HCT116 (cell line): ENCODE measurements around the gene MAP3K9.

ENCODE experiments used
- CBX3 ChIP-seq: IDR thresholded peaks from 2 replicates; pipeline ENCODE4 v1.6.1; 2012; ENCODE audit warnings: low read depth
- CTCF ChIP-seq, 3 experiments: fragments of 200-600 bp in 1 of 3; sonication (generic) in 1 of 3; IDR thresholded peaks in 2 of 3; conservative IDR thresholded peaks in 1 of 3; 2 replicates each; pipeline ENCODE4 v1.5.1; 2012 to 2017; ENCODE audit warnings: low read depth in 2 of 3, low read length in 2 of 3, antibody characterized with exemption in 1 of 3, borderline replicate concordance in 1 of 3, control low read depth in 1 of 3, mild to moderate bottlenecking in 1 of 3, mixed read lengths in 1 of 3, mixed run types in 1 of 3, moderate library complexity in 1 of 3; ENCODE audit not compliant: insufficient read depth in 1 of 3
- EZH2 ChIP-seq: fragments of 200-600 bp; sonication (generic); IDR thresholded peaks from 2 replicates; pipeline ENCODE4 v1.6.1; 2017; ENCODE audit warnings: antibody characterized with exemption, mixed run types
- MAX ChIP-seq: IDR thresholded peaks from 2 replicates; pipeline ENCODE4 v1.6.1; 2012
- POLR2A ChIP-seq: IDR thresholded peaks from 2 replicates; pipeline ENCODE4 v1.7.0; 2011; ENCODE audit warnings: borderline replicate concordance; ENCODE audit not compliant: insufficient read depth, insufficient read length; ENCODE audit errors: extremely low read depth
- POLR2AphosphoS5 ChIP-seq: IDR thresholded peaks from 2 replicates; pipeline ENCODE4 v1.6.1; 2011; ENCODE audit warnings: mild to moderate bottlenecking, low read depth, low read length, moderate library complexity
- SIN3A ChIP-seq: IDR thresholded peaks from 2 replicates; pipeline ENCODE4 v1.6.1; 2012; ENCODE audit warnings: low read depth
- SP1 ChIP-seq: IDR thresholded peaks from 2 replicates; pipeline ENCODE4 v1.6.1; 2012; ENCODE audit warnings: low read depth
- TCF7L2 ChIP-seq: IDR thresholded peaks from 2 replicates; pipeline ENCODE4 v1.7.0; 2011; ENCODE audit warnings: borderline replicate concordance, inconsistent platforms; ENCODE audit not compliant: insufficient read depth, insufficient read length; ENCODE audit errors: extremely low read depth
- ZBTB33 ChIP-seq: IDR thresholded peaks from 2 replicates; pipeline ENCODE4 v1.6.1; 2011; ENCODE audit warnings: mild to moderate bottlenecking, low read length, moderate library complexity; ENCODE audit not compliant: insufficient replicate concordance; ENCODE audit errors: extremely low read depth

- no peak for TF ChIP-seq POLR2AphosphoS5
- no peak for TF ChIP-seq CTCF (IDR thresholded peaks at IDR 0.05 in 2 of 3, conservative IDR thresholded peaks at IDR 0.05 in 1 of 3; ENCODE audit: borderline replicate concordance in 1 of 3, insufficient read depth in 1 of 3, low read depth in 2 of 3, low read length in 2 of 3)
- TF ChIP-seq POLR2A = no peak
- no peak for TF ChIP-seq ZBTB33
- no peak for TF ChIP-seq SP1
- no peak for TF ChIP-seq MAX
- TF ChIP-seq EZH2 = no peak
- no peak for TF ChIP-seq CBX3
- no peak for TF ChIP-seq TCF7L2
- no peak for TF ChIP-seq SIN3A
These were observed 47.7 kb upstream of the MAP3K9 start for GRCh38 chr14:70856851-70857495.
